ENCODE measurements around the gene CGN.

CGN gene

DNA sequence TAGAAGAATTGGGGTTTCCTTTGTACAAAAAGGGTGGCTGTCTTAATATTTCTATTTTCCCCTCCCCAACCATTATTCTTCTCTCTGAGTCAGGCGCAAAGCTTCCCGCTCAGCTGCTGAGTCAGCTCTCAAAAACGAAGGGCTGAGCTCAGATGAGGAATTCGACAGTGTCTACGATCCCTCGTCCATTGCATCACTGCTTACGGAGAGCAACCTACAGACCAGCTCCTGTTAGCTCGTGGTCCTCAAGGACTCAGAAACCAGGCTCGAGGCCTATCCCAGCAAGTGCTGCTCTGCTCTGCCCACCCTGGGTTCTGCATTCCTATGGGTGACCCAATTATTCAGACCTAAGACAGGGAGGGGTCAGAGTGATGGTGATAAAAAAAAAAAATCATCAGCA, 25.9 kb downstream of the CGN start:
- peaks cover 29% of the 10 kb centered on the region for H3K4me1 ChIP-seq (ENCODE audit: insufficient read depth, low read length)
- no peaks in the 10 kb centered on the region for H3K27me3 ChIP-seq (ENCODE audit: insufficient read depth, low read length)
- no peak overlapping the region for H3K4me3 ChIP-seq (ENCODE audit: low read length)
- no peak overlapping the region for H2AFZ ChIP-seq (ENCODE audit: low read depth, low read length)
- H3K9me3 ChIP-seq (ENCODE audit: low read length) = no peaks in the 10 kb centered on the region
- no peaks in the 10 kb centered on the region for H3K36me3 ChIP-seq (ENCODE audit: insufficient read depth, low read length)

- Histone ChIP-seq H3K36me3 (ENCODE audit: insufficient read depth, low read length) (no peaks in the 10 kb centered on the region), H3K27me3 (ENCODE audit: insufficient read depth, low read length) (no peaks in the 10 kb centered on the region), H2AFZ (ENCODE audit: low read depth, low read length) (peak overlapping the region; percentile 77), H3K4me3 (ENCODE audit: low read length) (peak overlapping the region; percentile 80), H3K9me3 (ENCODE audit: low read length) (no peaks in the 10 kb centered on the region), H3K4me1 (ENCODE audit: insufficient read depth, low read length) (peaks cover 25% of the 10 kb centered on the region)
Observed at GRCh38 chr1:151539321-151540020, 28.3 kb downstream of the CGN start.

DNA sequence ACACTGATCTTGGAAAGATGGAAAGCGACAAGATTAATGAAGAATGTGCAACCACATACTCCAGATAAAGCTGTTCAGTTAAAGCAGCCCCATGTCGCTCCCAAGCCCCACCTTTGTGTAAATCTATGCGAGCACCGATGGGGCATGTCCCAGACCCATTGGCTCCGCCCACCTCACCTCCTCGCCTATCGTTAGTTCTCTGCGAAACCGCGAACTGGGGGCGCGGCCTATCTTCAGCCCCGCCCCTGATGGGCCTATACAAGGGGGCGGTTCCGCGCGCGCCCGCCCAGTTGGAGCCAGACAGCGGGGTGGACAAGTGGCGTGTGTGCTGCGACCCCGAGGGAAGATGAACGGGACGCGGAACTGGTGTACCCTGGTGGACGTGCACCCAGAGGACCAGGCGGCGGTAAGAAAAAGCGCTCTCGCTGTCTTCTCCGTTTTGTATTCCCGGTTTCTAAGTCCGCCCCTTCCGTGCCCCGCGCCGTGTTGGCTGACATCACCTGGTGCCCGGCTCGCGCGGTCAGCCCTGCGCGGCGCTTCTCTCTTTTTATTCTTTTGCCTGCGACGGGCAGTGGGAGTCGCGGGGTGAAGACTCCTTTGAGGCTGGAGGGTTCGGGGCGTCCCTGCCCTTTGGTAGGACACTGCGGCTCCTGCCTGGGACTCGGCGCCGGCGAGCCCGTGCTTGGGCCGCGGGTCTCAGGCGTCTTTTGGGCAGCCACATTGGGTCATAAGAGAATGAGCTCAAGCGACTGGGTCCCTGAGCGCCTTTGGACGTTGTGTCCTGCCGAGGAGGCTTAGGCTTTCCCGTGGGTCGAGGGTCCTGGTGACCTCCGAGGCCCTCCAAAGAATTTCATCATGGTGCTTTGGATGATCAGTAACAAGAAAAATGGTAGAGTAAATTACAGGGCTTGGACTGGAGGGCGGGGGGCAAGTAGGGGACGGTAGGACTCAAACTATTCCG, 29.1 kb downstream of the CGN start, which contains the start of gene TUFT1:
Gene TUFT1, plus strand, starts transcription at position 289 of the 961 bp plus-strand sequence. Its CDS starts 58 bp downstream, at position 347.
- Histone ChIP-seq H3K4me1 (ENCODE audit: insufficient read depth, low read length) (peaks cover 18% of the 10 kb centered on the region), H3K9me3 (ENCODE audit: low read length) (no peaks in the 10 kb centered on the region), H3K27me3 (ENCODE audit: insufficient read depth, low read length) (no peaks in the 10 kb centered on the region), H3K36me3 (ENCODE audit: insufficient read depth, low read length) (no peaks in the 10 kb centered on the region), H3K4me3 (ENCODE audit: low read length) (peak within 1 kb of the TSS; percentile 80), H2AFZ (ENCODE audit: low read depth, low read length) (peak within 1 kb of the TSS; percentile 77)

DNA sequence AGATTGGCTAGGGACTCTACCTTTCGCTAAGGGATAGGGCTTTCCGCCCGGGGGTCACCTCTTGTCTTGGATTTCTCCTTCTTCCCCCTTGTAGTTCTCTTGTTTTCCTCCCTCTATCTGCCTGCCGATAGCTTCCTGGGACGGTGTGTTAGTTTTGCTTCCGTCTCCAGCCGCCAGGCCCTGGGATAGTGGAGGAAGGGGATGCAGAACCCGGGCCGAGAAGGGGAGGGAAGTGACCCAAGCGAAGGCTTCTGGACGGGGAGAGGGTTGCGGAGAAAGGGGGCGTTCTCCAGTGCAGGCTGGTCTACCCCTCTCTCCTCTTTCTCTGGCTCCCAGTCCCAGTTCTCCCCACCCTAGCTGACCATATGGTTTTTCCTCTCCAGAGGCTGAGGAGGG, 29.8 kb downstream of the CGN start:
- Histone ChIP-seq H2AFZ (ENCODE audit: low read depth, low read length) (peak overlapping the region; percentile 77), H3K36me3 (ENCODE audit: insufficient read depth, low read length) (no peaks in the 10 kb centered on the region), H3K4me3 (ENCODE audit: low read length) (peak overlapping the region; percentile 80), H3K9me3 (ENCODE audit: low read length) (no peaks in the 10 kb centered on the region), H3K27me3 (ENCODE audit: insufficient read depth, low read length) (no peaks in the 10 kb centered on the region), H3K4me1 (ENCODE audit: insufficient read depth, low read length) (peaks cover 18% of the 10 kb centered on the region)

GRCh38 chr1:151541752-151542151, 30.6 kb downstream of the CGN start:
- Histone ChIP-seq H3K9me3 (ENCODE audit: low read length) (no peaks in the 10 kb centered on the region), H3K4me3 (ENCODE audit: low read length) (peak overlapping the region; percentile 80), H3K36me3 (ENCODE audit: insufficient read depth, low read length) (no peaks in the 10 kb centered on the region), H3K4me1 (ENCODE audit: insufficient read depth, low read length) (peaks cover 19% of the 10 kb centered on the region), H3K27me3 (ENCODE audit: insufficient read depth, low read length) (no peaks in the 10 kb centered on the region), H2AFZ (ENCODE audit: low read depth, low read length) (no peak overlapping the region)

GRCh38 chr1:151542710-151543129, 31.5 kb downstream of the CGN start:
- no peak overlapping the region for H2AFZ ChIP-seq (ENCODE audit: low read depth, low read length)
- H3K4me1 ChIP-seq (ENCODE audit: insufficient read depth, low read length) = peaks cover 29% of the 10 kb centered on the region
- no peaks in the 10 kb centered on the region for H3K9me3 ChIP-seq (ENCODE audit: low read length)
- no peaks in the 10 kb centered on the region for H3K36me3 ChIP-seq (ENCODE audit: insufficient read depth, low read length)
- no peaks in the 10 kb centered on the region for H3K27me3 ChIP-seq (ENCODE audit: insufficient read depth, low read length)
- no peak overlapping the region for H3K4me3 ChIP-seq (ENCODE audit: low read length)

- H3K9me3 ChIP-seq (ENCODE audit: low read length) = no peaks in the 10 kb centered on the region
- no peaks in the 10 kb centered on the region for H3K27me3 ChIP-seq (ENCODE audit: insufficient read depth, low read length)
- H2AFZ ChIP-seq (ENCODE audit: low read depth, low read length) = no peak overlapping the region
- peaks cover 28% of the 10 kb centered on the region for H3K4me1 ChIP-seq (ENCODE audit: insufficient read depth, low read length)
- no peak overlapping the region for H3K4me3 ChIP-seq (ENCODE audit: low read length)
- H3K36me3 ChIP-seq (ENCODE audit: insufficient read depth, low read length) = no peaks in the 10 kb centered on the region
Observed at GRCh38 chr1:151545542-151545941, 34.4 kb downstream of the CGN start.

DNA sequence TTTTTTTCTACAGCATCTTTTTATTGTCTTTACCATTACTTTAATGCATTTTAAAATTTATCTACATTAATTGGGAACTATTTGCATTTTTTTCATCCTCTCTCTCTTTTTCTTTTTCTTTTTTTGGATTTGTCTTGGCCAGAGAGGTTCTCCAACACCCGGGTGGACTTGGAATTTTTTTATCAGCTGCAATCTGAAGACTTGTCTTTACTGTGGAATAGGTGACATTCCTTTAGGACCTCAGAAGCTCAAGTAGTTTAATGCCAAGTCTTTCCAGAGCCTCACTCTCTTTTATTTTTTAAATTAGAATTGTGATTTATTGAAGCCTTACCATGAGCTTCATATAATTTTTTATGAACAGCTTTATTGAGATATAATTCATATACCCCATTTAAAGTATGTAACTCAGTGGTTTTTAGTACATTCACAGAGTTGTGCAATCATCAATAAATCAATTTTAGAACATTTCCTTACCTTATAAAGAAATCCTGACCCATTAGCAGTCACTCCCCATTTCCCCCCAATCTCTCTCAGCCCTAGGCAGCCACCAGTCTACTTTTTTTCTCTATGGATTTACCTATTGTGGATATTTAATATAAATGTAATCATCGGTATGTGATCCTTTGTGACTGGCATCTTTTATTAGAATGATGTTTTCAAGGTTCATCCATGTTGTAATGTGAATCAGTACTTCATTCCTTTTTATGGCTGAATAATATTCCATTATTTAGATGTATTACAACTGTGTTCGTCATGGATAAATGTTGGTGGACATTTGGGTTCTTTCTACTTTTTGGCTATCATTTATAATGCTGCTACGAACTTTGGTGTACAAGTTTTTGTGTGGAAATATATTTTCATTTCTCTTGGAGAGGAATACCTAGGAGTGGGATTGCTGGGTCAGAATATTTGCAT, 35.1 kb downstream of the CGN start:
- H3K4me3 ChIP-seq (ENCODE audit: low read length) = no peak overlapping the region
- no peaks in the 10 kb centered on the region for H3K36me3 ChIP-seq (ENCODE audit: insufficient read depth, low read length)
- no peaks in the 10 kb centered on the region for H3K9me3 ChIP-seq (ENCODE audit: low read length)
- no peak overlapping the region for H2AFZ ChIP-seq (ENCODE audit: low read depth, low read length)
- peaks cover 26% of the 10 kb centered on the region for H3K4me1 ChIP-seq (ENCODE audit: insufficient read depth, low read length)
- H3K27me3 ChIP-seq (ENCODE audit: insufficient read depth, low read length) = no peaks in the 10 kb centered on the region

GRCh38 chr1:151547119-151547899, 36.1 kb downstream of the CGN start:
- Histone ChIP-seq H2AFZ (ENCODE audit: low read depth, low read length) (no peak overlapping the region), H3K9me3 (ENCODE audit: low read length) (no peaks in the 10 kb centered on the region), H3K36me3 (ENCODE audit: insufficient read depth, low read length) (no peaks in the 10 kb centered on the region), H3K27me3 (ENCODE audit: insufficient read depth, low read length) (no peaks in the 10 kb centered on the region), H3K4me3 (ENCODE audit: low read length) (no peak overlapping the region), H3K4me1 (ENCODE audit: insufficient read depth, low read length) (peaks cover 19% of the 10 kb centered on the region)

DNA sequence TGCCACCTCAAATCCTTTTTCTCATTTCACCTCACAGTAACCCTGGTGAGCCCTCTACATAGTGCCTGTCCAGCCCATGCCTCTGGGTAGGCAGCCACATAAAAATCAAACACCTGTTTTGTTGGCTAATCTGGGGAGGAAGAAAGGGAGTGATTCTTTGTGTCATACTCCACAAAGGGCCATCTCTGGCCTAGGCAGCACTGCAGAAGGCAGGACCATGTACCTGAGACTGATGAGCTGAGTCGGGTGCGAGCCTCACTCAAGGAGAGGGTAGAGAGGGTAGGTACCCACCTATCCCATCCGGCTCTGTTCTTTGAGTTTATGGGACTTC, 36.7 kb downstream of the CGN start:
- H3K4me1 ChIP-seq (ENCODE audit: insufficient read depth, low read length) = peaks cover 17% of the 10 kb centered on the region
- no peaks in the 10 kb centered on the region for H3K27me3 ChIP-seq (ENCODE audit: insufficient read depth, low read length)
- no peaks in the 10 kb centered on the region for H3K36me3 ChIP-seq (ENCODE audit: insufficient read depth, low read length)
- H3K4me3 ChIP-seq (ENCODE audit: low read length) = no peak overlapping the region
- H3K9me3 ChIP-seq (ENCODE audit: low read length) = no peaks in the 10 kb centered on the region
- no peak overlapping the region for H2AFZ ChIP-seq (ENCODE audit: low read depth, low read length)

DNA sequence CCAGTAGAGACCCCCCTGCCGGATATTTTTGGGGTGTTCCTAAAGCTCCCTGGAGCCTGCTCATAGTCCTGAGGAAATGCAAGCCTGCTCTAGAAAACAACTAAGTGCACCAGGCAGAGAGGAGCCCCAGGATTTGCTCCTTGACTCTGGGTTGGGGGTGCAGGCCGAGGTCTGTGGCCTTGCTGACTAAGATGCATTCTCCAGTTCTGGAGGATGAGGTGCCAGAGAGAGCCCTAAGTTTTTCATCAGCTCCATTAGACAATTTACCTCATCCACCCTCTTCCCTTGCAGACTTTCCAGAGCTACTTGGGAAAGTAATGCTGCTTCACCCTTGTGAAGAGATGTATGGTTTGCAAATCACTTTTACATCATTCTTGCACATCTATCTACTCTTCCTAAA, 38.0 kb downstream of the CGN start:
- no peaks in the 10 kb centered on the region for H3K36me3 ChIP-seq (ENCODE audit: insufficient read depth, low read length)
- no peak overlapping the region for H2AFZ ChIP-seq (ENCODE audit: low read depth, low read length)
- peaks cover 15% of the 10 kb centered on the region for H3K4me1 ChIP-seq (ENCODE audit: insufficient read depth, low read length)
- no peaks in the 10 kb centered on the region for H3K27me3 ChIP-seq (ENCODE audit: insufficient read depth, low read length)
- no peak overlapping the region for H3K4me3 ChIP-seq (ENCODE audit: low read length)
- no peaks in the 10 kb centered on the region for H3K9me3 ChIP-seq (ENCODE audit: low read length)

DNA sequence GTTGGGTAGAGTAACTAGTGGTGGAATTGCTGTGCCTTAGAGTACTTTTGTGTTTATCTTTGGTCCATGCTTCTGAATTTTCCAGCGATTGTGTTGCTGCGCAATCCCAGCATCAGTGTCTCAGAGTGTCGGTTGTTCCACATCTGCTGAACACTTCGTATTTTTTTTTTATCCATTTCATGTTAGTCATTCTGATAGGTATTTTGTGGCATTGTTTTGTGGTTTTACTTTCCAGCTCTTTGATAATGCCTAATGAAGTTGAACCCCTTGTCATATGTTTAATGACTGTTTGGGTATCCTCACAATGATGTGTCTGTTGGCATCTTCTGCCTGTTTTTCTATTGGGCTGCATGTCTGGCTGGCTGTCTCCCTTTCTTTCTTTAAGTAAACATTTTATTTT, 42.5 kb downstream of the CGN start:
- Histone ChIP-seq H3K4me1 (ENCODE audit: insufficient read depth, low read length) (peaks cover 3% of the 10 kb centered on the region), H3K4me3 (ENCODE audit: low read length) (no peak overlapping the region), H3K36me3 (ENCODE audit: insufficient read depth, low read length) (no peaks in the 10 kb centered on the region), H2AFZ (ENCODE audit: low read depth, low read length) (no peak overlapping the region), H3K27me3 (ENCODE audit: insufficient read depth, low read length) (no peaks in the 10 kb centered on the region), H3K9me3 (ENCODE audit: low read length) (no peaks in the 10 kb centered on the region)

Measured in neuron (in vitro differentiated cells).